ENCODE data around the gene WFIKKN1. TPM values are rescaled to one million over a fixed set of nuclear protein-coding genes. Genes with fewer than 3 reads are reported as not detected.

WFIKKN1 gene
- total and polyA plus RNA-seq, 2 of the 13 experiments (the other 11 are each of a cell fraction or from before 2014, with no cell fraction given) = 1.7 to 4.9 TPM

GRCh38 chr16:610513-611381 is 20.0 kb upstream of the WFIKKN1 start (continued):
- no peak for TF ChIP-seq HMGXB3 (CRISPR knock-in tag; IDR thresholded peaks at IDR 0.05; ENCODE audit: borderline replicate concordance)
- TF ChIP-seq CEBPZ (IDR thresholded peaks at IDR 0.05; ENCODE audit: low read length) = no peak
- TF ChIP-seq SRF (IDR thresholded peaks at IDR 0.05; ENCODE audit: low read depth, low read length) = no peak
- TF ChIP-seq MTF1 (CRISPR knock-in tag; IDR thresholded peaks at IDR 0.05) = no peak
- no peak for TF ChIP-seq IRX3 (CRISPR knock-in tag; IDR thresholded peaks at IDR 0.05; ENCODE audit: borderline replicate concordance, low read depth)
- TF ChIP-seq MXD1 (CRISPR knock-in tag; IDR thresholded peaks at IDR 0.05) = peak; percentile 60; the same call in 1 of the 2 replicates
- no peak for TF ChIP-seq FOXO1 (CRISPR knock-in tag; IDR thresholded peaks at IDR 0.05)
- TF ChIP-seq HOMEZ (CRISPR knock-in tag; IDR thresholded peaks at IDR 0.05; ENCODE audit: low read depth) = no peak
- TF ChIP-seq THAP11 (CRISPR knock-in tag; IDR thresholded peaks at IDR 0.05) = peak; percentile 77
- no peak for TF ChIP-seq ARID3A (IDR thresholded peaks at IDR 0.05; ENCODE audit: low read depth, low read length)
- TF ChIP-seq RAD21 (CRISPR knock-in tag; IDR thresholded peaks at IDR 0.05) = peak; percentile 91
- TF ChIP-seq CREB1 (IDR thresholded peaks at IDR 0.05) = peak; percentile 57
- TF ChIP-seq CREB1 (CRISPR knock-in tag; IDR thresholded peaks at IDR 0.05) = peak; percentile 67
- TF ChIP-seq BHLHE40 (IDR thresholded peaks at IDR 0.05; ENCODE audit: low read length) = peak; percentile 32; the same call in 1 of the 2 replicates
- TF ChIP-seq ZNF883 (CRISPR knock-in tag; IDR thresholded peaks at IDR 0.05; ENCODE audit: not compliant biosample characterization) = no peak
- no peak for TF ChIP-seq NKX3-1 (CRISPR knock-in tag; IDR thresholded peaks at IDR 0.05)
- TF ChIP-seq FOXA3 (CRISPR knock-in tag; IDR thresholded peaks at IDR 0.05) = 0 out of 2 replicates have a peak, but pooled peaks have one; percentile 18
- no peak for TF ChIP-seq ZNF709 (CRISPR knock-in tag; IDR thresholded peaks at IDR 0.05)
